Ovary (tissue), 3 donors: ENCODE results near the gene PARN.

Experiments
- CTCF ChIP-seq, 3 donors: fragments of 450-650 bp in 2 of 3; fragments of 200-600 bp in 1 of 3; IDR thresholded peaks; one replicate each; pipeline versions ENCODE4 v1.5.1 to v1.8.0; 2016 to 2022; ENCODE audit warnings: antibody characterized with exemption in 3 of 3, mild to moderate bottlenecking in 1 of 3
- EP300 ChIP-seq: sonication (generic); formaldehyde crosslinking; IDR thresholded peaks from one replicate; pipeline ENCODE4 v1.6.1; 2017; ENCODE audit warnings: antibody characterized with exemption
- POLR2A ChIP-seq: fragments of 450-650 bp; IDR thresholded peaks from one replicate; pipeline ENCODE4 v1.6.1; 2017; ENCODE audit warnings: antibody characterized with exemption, mild to moderate bottlenecking, moderate library complexity
- donor health status: DM: no; HTN: no; CAD: no.

GRCh38 chr16:14475370-14476139 is 154.5 kb downstream of the PARN start:
- TF ChIP-seq CTCF (IDR thresholded peaks at IDR 0.05) (no peak), EP300 (no peak), POLR2A (no peak)
